Measurements from ENCODE around the gene ABI1. TPM values are rescaled to one million over a fixed set of nuclear protein-coding genes. Genes with fewer than 3 reads are reported as not detected.

The ABI1 gene
- total and polyA plus RNA-seq, 3 experiments from 2014 or later = 35.9 to 79.7 (median 37.1) TPM

- H3K4me3 Mint-ChIP-seq = no peak overlapping the region
- no peaks in the 10 kb centered on the region for H3K4me1 ChIP-seq (ENCODE audit: insufficient read depth, low read length)
- H3K27me3 Mint-ChIP-seq = no peaks in the 10 kb centered on the region
- no peak for DNase-seq
- H3K27ac ChIP-seq (ENCODE audit: low read depth, low read length) = no peak overlapping the region
- H3K4me1 Mint-ChIP-seq = peaks cover 2 to 7% (median 6%) of the 10 kb centered on the region in 3 donors
- no peaks in the 10 kb centered on the region for H3K9me3 ChIP-seq (ENCODE audit: low read length)
- ChIA-PET CTCF (no interaction called here), POLR2A (no interaction called here)
- no peaks in the 10 kb centered on the region for H3K36me3 ChIP-seq (ENCODE audit: insufficient read depth, low read length)
- H3K4me3 ChIP-seq (ENCODE audit: low read length) = no peak overlapping the region
- H3K36me3 Mint-ChIP-seq = peaks cover under 1 to 45% (median 17%) of the 10 kb centered on the region in 3 donors
- no peaks in the 10 kb centered on the region for H3K9me3 Mint-ChIP-seq
- H3K27ac Mint-ChIP-seq = peak overlapping the region in 1 of 8 donors; percentile 35
- H3K27me3 ChIP-seq (ENCODE audit: insufficient read depth, low read length, poor library complexity, severe bottlenecking) = no peaks in the 10 kb centered on the region
Measured at GRCh38 chr10:26729395-26729794, 131.4 kb downstream of the ABI1 start.

GRCh38 chr10:26728957-26729356, 131.8 kb downstream of the ABI1 start:
- Mint-ChIP-seq H3K4me1 (peaks cover 2 to 7% (median 6%) of the 10 kb centered on the region in 3 donors), H3K36me3 (peaks cover 4 to 49% (median 18%) of the 10 kb centered on the region in 3 donors), H3K9me3 (no peaks in the 10 kb centered on the region), H3K4me3 (no peak overlapping the region), H3K27ac (no peak overlapping the region), H3K27me3 (no peaks in the 10 kb centered on the region)
- no peaks in the 10 kb centered on the region for H3K36me3 ChIP-seq (ENCODE audit: insufficient read depth, low read length)
- no peaks in the 10 kb centered on the region for H3K9me3 ChIP-seq (ENCODE audit: low read length)
- ChIA-PET CTCF (interaction anchor here (5.9 kb wide), 1 partner anchor 153 kb away, joined by 75 read pairs; no protein-coding TSS in a partner anchor), POLR2A (no interaction called here)
- DNase-seq = no peak
- H3K27me3 ChIP-seq (ENCODE audit: insufficient read depth, low read length, poor library complexity, severe bottlenecking) = no peaks in the 10 kb centered on the region
- no peaks in the 10 kb centered on the region for H3K4me1 ChIP-seq (ENCODE audit: insufficient read depth, low read length)
- H3K4me3 ChIP-seq (ENCODE audit: low read length) = no peak overlapping the region
- no peak overlapping the region for H3K27ac ChIP-seq (ENCODE audit: low read depth, low read length)

- Mint-ChIP-seq H3K27ac (no peak overlapping the region), H3K36me3 (peaks cover 4 to 43% (median 14%) of the 10 kb centered on the region in 3 donors)
Measured at GRCh38 chr10:26727005-26727404, 133.8 kb downstream of the ABI1 start.

GRCh38 chr10:26725837-26726727, 134.7 kb downstream of the ABI1 start:
- H3K36me3 ChIP-seq (ENCODE audit: insufficient read depth, low read length) = no peaks in the 10 kb centered on the region
- H3K27ac ChIP-seq (ENCODE audit: low read depth, low read length) = no peak overlapping the region
- Mint-ChIP-seq H3K27ac (peak overlapping the region in 4 of 8 donors; percentile 12 to 66 (median 55)), H3K4me3 (no peak overlapping the region), H3K4me1 (peaks cover 12 to 17% (median 16%) of the 10 kb centered on the region in 3 donors), H3K9me3 (no peaks in the 10 kb centered on the region), H3K36me3 (peaks cover 4 to 39% (median 14%) of the 10 kb centered on the region in 3 donors), H3K27me3 (no peaks in the 10 kb centered on the region)
- no peaks in the 10 kb centered on the region for H3K27me3 ChIP-seq (ENCODE audit: insufficient read depth, low read length, poor library complexity, severe bottlenecking)
- H3K4me1 ChIP-seq (ENCODE audit: insufficient read depth, low read length) = peaks cover 10% of the 10 kb centered on the region
- peak; percentile 21 to 57 (median 38) for DNase-seq
- no peak overlapping the region for H3K4me3 ChIP-seq (ENCODE audit: low read length)
- CTCF ChIA-PET = interaction anchor here (0.7 to 5.9 kb wide), 33 partner anchors 10 to 513 kb away, joined by 3 to 75 read pairs (median 3); partner anchors contain the start of genes ABI1 and PDSS1
- no peaks in the 10 kb centered on the region for H3K9me3 ChIP-seq (ENCODE audit: low read length)
- POLR2A ChIA-PET = no interaction called here

More at GRCh38 chr10:26727005-26727404, 133.8 kb downstream of the ABI1 start:
- peaks cover 4% of the 10 kb centered on the region for H3K4me1 ChIP-seq (ENCODE audit: insufficient read depth, low read length)
- no peak overlapping the region for H3K4me3 Mint-ChIP-seq
- H3K9me3 Mint-ChIP-seq = no peaks in the 10 kb centered on the region
- H3K27me3 ChIP-seq (ENCODE audit: insufficient read depth, low read length, poor library complexity, severe bottlenecking) = no peaks in the 10 kb centered on the region
- H3K36me3 ChIP-seq (ENCODE audit: insufficient read depth, low read length) = no peaks in the 10 kb centered on the region
- no peak for DNase-seq
- CTCF ChIA-PET = interaction anchor here (0.7 to 5.9 kb wide), 17 partner anchors 9 to 502 kb away, joined by 3 to 75 read pairs (median 6); partner anchors contain the start of genes ABI1 and PDSS1
- peaks cover 3 to 8% (median 7%) of the 10 kb centered on the region in 3 donors for H3K4me1 Mint-ChIP-seq
- POLR2A ChIA-PET = no interaction called here
- no peak overlapping the region for H3K27ac ChIP-seq (ENCODE audit: low read depth, low read length)
- no peaks in the 10 kb centered on the region for H3K9me3 ChIP-seq (ENCODE audit: low read length)
- no peak overlapping the region for H3K4me3 ChIP-seq (ENCODE audit: low read length)
- H3K27me3 Mint-ChIP-seq = no peaks in the 10 kb centered on the region

- Mint-ChIP-seq H3K4me1 (peaks cover 20 to 22% (median 22%) of the 10 kb centered on the region in 3 donors), H3K27ac (peak overlapping the region in 4 of 8 donors; percentile 63 to 77 (median 72)), H3K36me3 (peaks cover 4 to 41% (median 18%) of the 10 kb centered on the region in 3 donors), H3K9me3 (no peaks in the 10 kb centered on the region), H3K27me3 (no peaks in the 10 kb centered on the region), H3K4me3 (no peak overlapping the region)
- H3K27ac ChIP-seq (ENCODE audit: low read depth, low read length) = no peak overlapping the region
- ChIA-PET CTCF (interaction anchor here (1.9 to 5.9 kb wide), 3 partner anchors 10 to 159 kb away, joined by 5 to 75 read pairs (median 6); no protein-coding TSS in a partner anchor), POLR2A (no interaction called here)
- H3K36me3 ChIP-seq (ENCODE audit: insufficient read depth, low read length) = no peaks in the 10 kb centered on the region
- DNase-seq = no peak
- peaks cover 14% of the 10 kb centered on the region for H3K4me1 ChIP-seq (ENCODE audit: insufficient read depth, low read length)
- H3K4me3 ChIP-seq (ENCODE audit: low read length) = no peak overlapping the region
- no peaks in the 10 kb centered on the region for H3K27me3 ChIP-seq (ENCODE audit: insufficient read depth, low read length, poor library complexity, severe bottlenecking)
- H3K9me3 ChIP-seq (ENCODE audit: low read length) = no peaks in the 10 kb centered on the region
Measured at GRCh38 chr10:26723016-26723415, 137.7 kb downstream of the ABI1 start.

- peaks cover 14% of the 10 kb centered on the region for H3K4me1 ChIP-seq (ENCODE audit: insufficient read depth, low read length)
- Mint-ChIP-seq H3K4me1 (peaks cover 20 to 22% (median 22%) of the 10 kb centered on the region in 3 donors), H3K9me3 (no peaks in the 10 kb centered on the region), H3K27me3 (no peaks in the 10 kb centered on the region), H3K36me3 (peaks cover 4 to 40% (median 14%) of the 10 kb centered on the region in 3 donors), H3K4me3 (peak overlapping the region; percentile 8 to 90 (median 73)), H3K27ac (peak overlapping the region; percentile 80 to 99 (median 96))
- H3K27me3 ChIP-seq (ENCODE audit: insufficient read depth, low read length, poor library complexity, severe bottlenecking) = no peaks in the 10 kb centered on the region
- no peak overlapping the region for H3K4me3 ChIP-seq (ENCODE audit: low read length)
- peak; percentile 9 to 80 (median 32) for DNase-seq
- H3K27ac ChIP-seq (ENCODE audit: low read depth, low read length) = no peak overlapping the region
- no peaks in the 10 kb centered on the region for H3K36me3 ChIP-seq (ENCODE audit: insufficient read depth, low read length)
- CTCF ChIA-PET = interaction anchor here (2.1 kb wide), 1 partner anchor 161 kb away, joined by 5 read pairs; no protein-coding TSS in a partner anchor
- H3K9me3 ChIP-seq (ENCODE audit: low read length) = no peaks in the 10 kb centered on the region
- POLR2A ChIA-PET = interaction anchor here (0.5 kb wide), 1 partner anchor 19 kb away, joined by 3 read pairs; no protein-coding TSS in a partner anchor
Measured at GRCh38 chr10:26721561-26721960, 139.2 kb downstream of the ABI1 start.

GRCh38 chr10:26717476-26717875, 143.3 kb downstream of the ABI1 start:
- POLR2A ChIA-PET = no interaction called here
- CTCF ChIA-PET = no interaction called here
- Histone ChIP-seq H3K4me1 (ENCODE audit: insufficient read depth, low read length) (peaks cover 14% of the 10 kb centered on the region), H3K4me3 (ENCODE audit: low read length) (no peak overlapping the region), H3K36me3 (ENCODE audit: insufficient read depth, low read length) (no peaks in the 10 kb centered on the region), H3K27me3 (ENCODE audit: insufficient read depth, low read length, poor library complexity, severe bottlenecking) (no peaks in the 10 kb centered on the region), H3K27ac (ENCODE audit: low read depth, low read length) (no peak overlapping the region), H3K9me3 (ENCODE audit: low read length) (no peaks in the 10 kb centered on the region)
- Mint-ChIP-seq H3K27ac (peak overlapping the region in 1 of 8 donors; percentile 50), H3K27me3 (peaks cover 0 to 2% of the 10 kb centered on the region in 2 donors), H3K36me3 (peaks cover 0 to 49% (median 19%) of the 10 kb centered on the region in 3 donors), H3K4me3 (no peak overlapping the region), H3K4me1 (peaks cover 13 to 20% (median 15%) of the 10 kb centered on the region in 3 donors), H3K9me3 (no peaks in the 10 kb centered on the region)
- no peak for DNase-seq

GRCh38 chr10:26715137-26715487, 145.6 kb downstream of the ABI1 start:
- POLR2A ChIA-PET = no interaction called here
- CTCF ChIA-PET = interaction anchor here (1.2 to 1.5 kb wide), 2 partner anchors 11 to 167 kb away, joined by 4 read pairs; no protein-coding TSS in a partner anchor
- Histone ChIP-seq H3K27me3 (ENCODE audit: insufficient read depth, low read length, poor library complexity, severe bottlenecking) (no peaks in the 10 kb centered on the region), H3K9me3 (ENCODE audit: low read length) (no peaks in the 10 kb centered on the region), H3K4me1 (ENCODE audit: insufficient read depth, low read length) (no peaks in the 10 kb centered on the region), H3K4me3 (ENCODE audit: low read length) (no peak overlapping the region), H3K36me3 (ENCODE audit: insufficient read depth, low read length) (no peaks in the 10 kb centered on the region), H3K27ac (ENCODE audit: low read depth, low read length) (no peak overlapping the region)
- no peaks in the 10 kb centered on the region for H3K9me3 Mint-ChIP-seq
- H3K4me1 Mint-ChIP-seq = peaks cover 0 to 5% (median 3%) of the 10 kb centered on the region in 3 donors
- H3K36me3 Mint-ChIP-seq = peaks cover 0 to 60% (median 19%) of the 10 kb centered on the region in 3 donors
- H3K27me3 Mint-ChIP-seq = peaks cover 0 to 2% of the 10 kb centered on the region in 2 donors
- H3K4me3 Mint-ChIP-seq = no peak overlapping the region
- DNase-seq = no peak
- H3K27ac Mint-ChIP-seq = peak overlapping the region in 2 of 8 donors; percentile 52 to 66

Data from CD8-positive, alpha-beta memory T cell (primary cell).